Measurements from ENCODE around the gene SCARB1.

- TF ChIP-seq POLR2AphosphoS5 (IDR thresholded peaks at IDR 0.05; ENCODE audit: low read depth, low read length) (no peak), CTCF (IDR thresholded peaks at IDR 0.05) (no peak), SIN3A (IDR thresholded peaks at IDR 0.05; ENCODE audit: borderline replicate concordance, insufficient read depth, low read depth, low read length) (no peak)
- TF ChIP-seq, protein P1, sequence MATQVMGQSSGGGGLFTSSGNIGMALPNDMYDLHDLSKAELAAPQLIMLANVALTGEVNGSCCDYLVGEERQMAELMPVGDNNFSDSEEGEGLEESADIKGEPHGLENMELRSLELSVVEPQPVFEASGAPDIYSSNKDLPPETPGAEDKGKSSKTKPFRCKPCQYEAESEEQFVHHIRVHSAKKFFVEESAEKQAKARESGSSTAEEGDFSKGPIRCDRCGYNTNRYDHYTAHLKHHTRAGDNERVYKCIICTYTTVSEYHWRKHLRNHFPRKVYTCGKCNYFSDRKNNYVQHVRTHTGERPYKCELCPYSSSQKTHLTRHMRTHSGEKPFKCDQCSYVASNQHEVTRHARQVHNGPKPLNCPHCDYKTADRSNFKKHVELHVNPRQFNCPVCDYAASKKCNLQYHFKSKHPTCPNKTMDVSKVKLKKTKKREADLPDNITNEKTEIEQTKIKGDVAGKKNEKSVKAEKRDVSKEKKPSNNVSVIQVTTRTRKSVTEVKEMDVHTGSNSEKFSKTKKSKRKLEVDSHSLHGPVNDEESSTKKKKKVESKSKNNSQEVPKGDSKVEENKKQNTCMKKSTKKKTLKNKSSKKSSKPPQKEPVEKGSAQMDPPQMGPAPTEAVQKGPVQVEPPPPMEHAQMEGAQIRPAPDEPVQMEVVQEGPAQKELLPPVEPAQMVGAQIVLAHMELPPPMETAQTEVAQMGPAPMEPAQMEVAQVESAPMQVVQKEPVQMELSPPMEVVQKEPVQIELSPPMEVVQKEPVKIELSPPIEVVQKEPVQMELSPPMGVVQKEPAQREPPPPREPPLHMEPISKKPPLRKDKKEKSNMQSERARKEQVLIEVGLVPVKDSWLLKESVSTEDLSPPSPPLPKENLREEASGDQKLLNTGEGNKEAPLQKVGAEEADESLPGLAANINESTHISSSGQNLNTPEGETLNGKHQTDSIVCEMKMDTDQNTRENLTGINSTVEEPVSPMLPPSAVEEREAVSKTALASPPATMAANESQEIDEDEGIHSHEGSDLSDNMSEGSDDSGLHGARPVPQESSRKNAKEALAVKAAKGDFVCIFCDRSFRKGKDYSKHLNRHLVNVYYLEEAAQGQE (IDR thresholded peaks at IDR 0.05; ENCODE audit: insufficient read depth in 1 of 2, low read depth in 2 of 2, low read length in 1 of 2) = no peak
Observed at GRCh38 chr12:124782132-124782531, 81.5 kb downstream of the SCARB1 start.

All from Panc1 (cell line).